PC-3 (cell line): Measurements from ENCODE around the gene JAG2. TPM values are rescaled to one million over a fixed set of nuclear protein-coding genes. Genes with fewer than 3 reads are reported as not detected.

Source experiments
- ATAC-seq: fragments of 200-7000 bp; cut with Tn5 transposase; 2 replicates; pipeline ENCODE4 v1.9.1; 2020; ENCODE audit warnings: mild to moderate bottlenecking, moderate library complexity
- BruUV-seq: library from RNA; stranded (reverse); fragments of 400-500 nt; replicated peaks from 2 replicates; lab custom pipeline; 2021; lab: Mats Ljungman, UMichigan
- CTCF ChIA-PET: fragments of 300-600 bp; sonication (Branson Sonifier 250); formaldehyde crosslinking; loops from one replicate; lab custom pipeline; 2022; ENCODE audit warnings: antibody characterized with exemption; lab: Charles Lee
- POLR2A ChIA-PET: fragments of 300-600 bp; sonication (Branson Sonifier 250); formaldehyde crosslinking; loops from one replicate; lab custom pipeline; 2022; ENCODE audit warnings: antibody characterized with exemption; ENCODE audit not compliant: unreplicated experiment; lab: Charles Lee
- DNase-seq: peaks from one replicate; pipeline ENCODE4 v3.0.0-alpha.2; 2015
- H2AFZ ChIP-seq: fragments of 300-600 bp; sonication (generic); 2 replicates; pipeline ENCODE4 v1.6.0; 2016; ENCODE audit warnings: antibody characterized with exemption, low read length
- H3F3A ChIP-seq: fragments of 300-600 bp; sonication (generic); one replicate; pipeline ENCODE4 v1.6.0; 2017; ENCODE audit warnings: antibody characterized with exemption, low read length, control low read depth, mild to moderate bottlenecking; ENCODE audit not compliant: unreplicated experiment
- H3K27ac ChIP-seq: fragments of 300-600 bp; sonication (generic); 2 replicates; pipeline ENCODE4 v1.5.1; 2016; ENCODE audit warnings: mild to moderate bottlenecking, low read length
- H3K27me3 ChIP-seq: fragments of 300-600 bp; sonication (generic); 2 replicates; pipeline ENCODE4 v1.6.1; 2016; ENCODE audit warnings: low read length, mixed read lengths
- H3K36me3 ChIP-seq: fragments of 300-600 bp; sonication (generic); 2 replicates; pipeline ENCODE4 v1.6.1; 2016; ENCODE audit warnings: low read depth, mixed run types, low read length, mixed read lengths
- H3K4me1 ChIP-seq: fragments of 300-600 bp; sonication (generic); 2 replicates; pipeline ENCODE4 v1.5.1; 2016; ENCODE audit warnings: low read length; ENCODE audit not compliant: insufficient read depth
- H3K4me2 ChIP-seq: fragments of 300-600 bp; sonication (generic); 2 replicates; pipeline ENCODE4 v1.6.0; 2016; ENCODE audit warnings: low read length
- H3K4me3 ChIP-seq: fragments of 300-600 bp; sonication (generic); 2 replicates; pipeline ENCODE4 v1.5.1; 2016; ENCODE audit warnings: mild to moderate bottlenecking, low read length, mixed read lengths
- H3K79me2 ChIP-seq: fragments of 300-600 bp; sonication (generic); 2 replicates; pipeline ENCODE4 v1.6.1; 2017; ENCODE audit warnings: low read length, mixed read lengths
- H3K9ac ChIP-seq: fragments of 300-600 bp; sonication (generic); 2 replicates; pipeline ENCODE4 v1.6.0; 2016; ENCODE audit warnings: mild to moderate bottlenecking, low read length
- H3K9me2 ChIP-seq: fragments of 300-600 bp; sonication (generic); replicated peaks from 2 replicates; pipeline ENCODE4 v1.6.1; 2016; ENCODE audit warnings: mixed run types, low read length, mixed read lengths
- H3K9me3 ChIP-seq: fragments of 300-600 bp; sonication (generic); 2 replicates; pipeline ENCODE4 v1.6.1; 2016; ENCODE audit warnings: low read length, mixed read lengths
- H4K20me1 ChIP-seq: fragments of 300-600 bp; sonication (generic); 2 replicates; pipeline ENCODE4 v1.6.1; 2016; ENCODE audit warnings: low read length, mixed read lengths
- EZH2 ChIP-seq: fragments of 300-600 bp; sonication (generic); IDR thresholded peaks from one replicate; pipeline ENCODE4 v1.6.1; 2017; ENCODE audit warnings: antibody characterized with exemption, mild to moderate bottlenecking, low read length; ENCODE audit not compliant: unreplicated experiment
- EZH2phosphoT487 ChIP-seq: fragments of 300-600 bp; sonication (generic); IDR thresholded peaks from 2 replicates; pipeline ENCODE4 v1.6.1; 2018; ENCODE audit warnings: mild to moderate bottlenecking, antibody characterized with exemption, low read length, borderline replicate concordance
- intact Hi-C: fragments of 100-400 bp; cut with micrococcal nuclease; formaldehyde crosslinking; loops from 2 replicates; pipeline ENCODE4 v1.9.0; 2023
- total RNA-seq: library from RNA; depleted of rRNA; stranded (reverse); fragments of >200 nt; gene quantifications from 2 replicates; pipeline ENCODE4 v1.2.3, GENCODE V29; 2014
- TF ChIP-seq, protein P1 (sequence below): fragments of 300-600 bp; sonication (generic); conservative IDR thresholded peaks from 2 replicates; pipeline ENCODE4 v1.5.1; 2017; ENCODE audit warnings: antibody characterized with exemption, low read depth, mild to moderate bottlenecking, low read length

JAG2 gene
- total RNA-seq, 1 experiment from 2014 or later = 57.1 TPM

DNA sequence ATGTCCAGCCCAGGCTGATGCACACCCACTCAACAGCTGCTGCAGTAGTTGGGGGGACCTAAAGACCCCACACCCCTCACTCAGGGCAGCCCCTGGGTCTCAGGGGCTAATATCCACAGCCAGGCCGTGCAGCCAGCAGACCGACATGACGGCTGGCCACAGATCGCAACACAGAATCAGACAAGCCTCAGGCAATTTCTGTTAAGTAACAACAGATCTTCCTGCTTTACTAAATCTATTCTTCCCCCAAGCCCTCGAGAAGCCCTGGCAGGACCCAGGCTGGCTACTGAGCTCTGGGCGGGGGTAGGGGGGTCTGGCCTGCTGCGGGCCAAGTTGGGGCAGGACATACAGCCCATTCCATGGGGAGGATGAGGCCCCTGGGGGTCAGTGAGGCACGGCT, 40.5 kb upstream of the JAG2 start:
- H4K20me1 ChIP-seq = no peaks in the 10 kb centered on the region
- no TSS peak for BruUV-seq
- H3K9me2 ChIP-seq = no peaks in the 10 kb centered on the region
- H3K9ac ChIP-seq = no peak overlapping the region
- no peak for TF ChIP-seq EZH2phosphoT487
- POLR2A ChIA-PET = no interaction called here
- peaks cover 19% of the 10 kb centered on the region for H3K4me1 ChIP-seq
- ATAC-seq = no peak
- no peak overlapping the region for H3K27ac ChIP-seq
- no peak overlapping the region for H3K4me3 ChIP-seq
- CTCF ChIA-PET = no interaction called here
- H3K36me3 ChIP-seq = no peaks in the 10 kb centered on the region
- no peak overlapping the region for H2AFZ ChIP-seq
- DNase-seq = no peak
- no peaks in the 10 kb centered on the region for H3F3A ChIP-seq
- H3K27me3 ChIP-seq = no peaks in the 10 kb centered on the region
- no peak overlapping the region for H3K4me2 ChIP-seq
- intact Hi-C loops = no loop called here
- H3K9me3 ChIP-seq = no peaks in the 10 kb centered on the region
- H3K79me2 ChIP-seq = no peaks in the 10 kb centered on the region

DNA sequence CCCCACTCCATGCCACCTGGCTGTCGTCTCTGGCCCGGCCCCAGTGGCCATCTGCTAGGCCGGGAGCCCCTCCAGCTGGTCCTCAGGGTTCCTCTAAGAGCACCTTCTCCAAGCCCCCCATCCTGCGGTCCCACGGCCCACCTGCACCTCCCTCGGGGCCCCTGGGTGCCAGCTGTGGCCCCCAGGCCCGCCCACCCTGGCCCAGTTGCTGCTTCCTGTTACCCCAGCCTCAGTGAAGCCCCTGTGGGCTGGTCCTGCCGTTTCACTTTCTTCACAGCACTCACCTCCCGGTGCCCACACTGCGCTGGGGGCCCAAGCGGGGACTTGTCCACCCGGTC, 40.1 kb upstream of the JAG2 start:
- intact Hi-C loops = no loop called here
- ChIA-PET CTCF (no interaction called here), POLR2A (no interaction called here)
- DNase-seq (no peak), ATAC-seq (no peak)
- Histone ChIP-seq H4K20me1 (no peaks in the 10 kb centered on the region), H3K27me3 (no peaks in the 10 kb centered on the region), H3K4me2 (no peak overlapping the region), H3K4me3 (no peak overlapping the region), H2AFZ (no peak overlapping the region), H3K4me1 (peaks cover 21% of the 10 kb centered on the region), H3K9me2 (no peaks in the 10 kb centered on the region), H3K9me3 (no peaks in the 10 kb centered on the region), H3K36me3 (no peaks in the 10 kb centered on the region), H3K27ac (no peak overlapping the region), H3K9ac (no peak overlapping the region), H3F3A (no peaks in the 10 kb centered on the region), H3K79me2 (no peaks in the 10 kb centered on the region)
- TF ChIP-seq EZH2 (no peak), EZH2phosphoT487 (no peak)
- TF ChIP-seq, protein P1, sequence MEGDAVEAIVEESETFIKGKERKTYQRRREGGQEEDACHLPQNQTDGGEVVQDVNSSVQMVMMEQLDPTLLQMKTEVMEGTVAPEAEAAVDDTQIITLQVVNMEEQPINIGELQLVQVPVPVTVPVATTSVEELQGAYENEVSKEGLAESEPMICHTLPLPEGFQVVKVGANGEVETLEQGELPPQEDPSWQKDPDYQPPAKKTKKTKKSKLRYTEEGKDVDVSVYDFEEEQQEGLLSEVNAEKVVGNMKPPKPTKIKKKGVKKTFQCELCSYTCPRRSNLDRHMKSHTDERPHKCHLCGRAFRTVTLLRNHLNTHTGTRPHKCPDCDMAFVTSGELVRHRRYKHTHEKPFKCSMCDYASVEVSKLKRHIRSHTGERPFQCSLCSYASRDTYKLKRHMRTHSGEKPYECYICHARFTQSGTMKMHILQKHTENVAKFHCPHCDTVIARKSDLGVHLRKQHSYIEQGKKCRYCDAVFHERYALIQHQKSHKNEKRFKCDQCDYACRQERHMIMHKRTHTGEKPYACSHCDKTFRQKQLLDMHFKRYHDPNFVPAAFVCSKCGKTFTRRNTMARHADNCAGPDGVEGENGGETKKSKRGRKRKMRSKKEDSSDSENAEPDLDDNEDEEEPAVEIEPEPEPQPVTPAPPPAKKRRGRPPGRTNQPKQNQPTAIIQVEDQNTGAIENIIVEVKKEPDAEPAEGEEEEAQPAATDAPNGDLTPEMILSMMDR = no peak
- BruUV-seq = no TSS peak

DNA sequence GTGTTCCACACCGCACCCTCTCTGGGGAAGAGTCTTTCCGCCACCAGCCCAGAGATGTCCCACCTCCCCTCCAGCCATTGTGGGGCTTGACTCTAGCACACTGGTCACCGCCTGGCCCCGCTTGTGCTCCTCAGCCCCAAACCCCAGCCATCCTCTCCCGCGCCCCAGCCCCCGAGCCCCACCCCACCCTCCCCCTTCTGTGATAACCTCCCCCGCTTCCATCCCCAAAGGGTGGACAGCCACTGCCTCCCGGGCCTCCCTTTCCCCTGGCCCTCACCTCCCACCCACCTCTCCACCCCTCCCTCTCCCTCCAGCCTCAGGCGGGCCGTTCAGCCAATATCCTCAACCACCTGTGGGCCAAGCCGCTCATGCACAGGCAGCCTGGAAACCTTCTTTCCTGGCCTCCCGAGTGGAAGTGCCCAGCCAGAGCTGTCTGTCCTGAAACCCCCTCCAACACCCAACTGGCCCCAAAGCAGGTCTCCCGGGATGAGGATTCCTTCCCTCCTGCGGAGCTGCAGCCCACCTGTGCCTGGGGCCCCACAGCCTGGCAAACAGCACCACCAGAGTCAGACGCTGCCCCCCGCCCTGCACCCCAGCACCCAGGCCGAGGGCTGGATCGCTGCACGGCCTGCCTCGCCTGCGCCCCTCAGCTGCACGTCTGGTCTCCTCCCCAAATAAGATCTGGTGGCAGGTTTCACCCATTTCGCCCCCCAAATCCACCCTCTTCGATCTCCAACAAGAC, 39.6 kb upstream of the JAG2 start:
- BruUV-seq = no TSS peak
- Histone ChIP-seq H3K9ac (no peak overlapping the region), H3F3A (no peaks in the 10 kb centered on the region), H3K79me2 (no peaks in the 10 kb centered on the region), H3K4me3 (no peak overlapping the region), H3K9me2 (no peaks in the 10 kb centered on the region), H3K36me3 (no peaks in the 10 kb centered on the region), H4K20me1 (no peaks in the 10 kb centered on the region), H3K4me2 (no peak overlapping the region), H3K4me1 (peaks cover 23% of the 10 kb centered on the region), H3K27ac (no peak overlapping the region), H3K27me3 (no peaks in the 10 kb centered on the region), H2AFZ (no peak overlapping the region), H3K9me3 (no peaks in the 10 kb centered on the region)
- DNase-seq = no peak
- intact Hi-C loops = no loop called here
- CTCF ChIA-PET = no interaction called here
- POLR2A ChIA-PET = no interaction called here
- no peak for ATAC-seq
- TF ChIP-seq EZH2 = no peak
- no peak for TF ChIP-seq EZH2phosphoT487
- TF ChIP-seq, protein P1 = no peak
